Endodermal cell (in vitro differentiated cells): ENCODE results near the gene DDX39A. TPM values are rescaled to one million over a fixed set of nuclear protein-coding genes. Genes with fewer than 3 reads are reported as not detected.
"Not testable (repeated sequence)": the region's sequence is repeated elsewhere in the genome, so short reads cannot be mapped to it uniquely, and the experiment has no call there.

Experiments
- DNase-seq: peaks from one replicate; pipeline ENCODE4 v3.0.0-alpha.2; 2017
- H3K27ac ChIP-seq: 2 replicates; pipeline ENCODE4 v1.5.1; 2013; ENCODE audit warnings: mild to moderate bottlenecking, low read depth, low read length, moderate library complexity
- H3K27me3 ChIP-seq: 2 replicates; pipeline ENCODE4 v1.6.1; 2013; ENCODE audit warnings: mild to moderate bottlenecking, low read length, moderate library complexity; ENCODE audit not compliant: insufficient read depth, control insufficient read depth, poor library complexity, severe bottlenecking
- H3K36me3 ChIP-seq: 2 replicates; pipeline ENCODE4 v1.7.0; 2013; ENCODE audit warnings: mild to moderate bottlenecking, low read length, moderate library complexity; ENCODE audit not compliant: control insufficient read depth, insufficient read depth
- H3K4me1 ChIP-seq: one replicate; pipeline ENCODE4 v1.7.0; 2013; ENCODE audit warnings: low read length; ENCODE audit not compliant: control insufficient read depth, insufficient read depth
- H3K4me3 ChIP-seq: 2 replicates; pipeline ENCODE4 v1.5.1; 2013; ENCODE audit warnings: mild to moderate bottlenecking, low read length, moderate library complexity
- H3K9ac ChIP-seq: 2 replicates; pipeline ENCODE4 v1.6.1; 2013; ENCODE audit warnings: mild to moderate bottlenecking, low read length, moderate library complexity; ENCODE audit not compliant: poor library complexity, severe bottlenecking; ENCODE audit errors: extremely low read depth
- H3K9me3 ChIP-seq: 2 replicates; pipeline ENCODE4 v1.6.1; 2013; ENCODE audit warnings: mild to moderate bottlenecking, low read length, moderate library complexity; ENCODE audit not compliant: control insufficient read depth
- H3K27ac Mint-ChIP-seq: 2 replicates; pipeline ENCODE4 v1.8.0; 2020; ENCODE audit warnings: mixed read lengths
- H3K27me3 Mint-ChIP-seq: 2 replicates; pipeline ENCODE4 v1.8.0; 2021; ENCODE audit warnings: mild to moderate bottlenecking, mixed read lengths; ENCODE audit not compliant: insufficient read depth
- H3K36me3 Mint-ChIP-seq: 2 replicates; pipeline ENCODE4 v1.8.0; 2020; ENCODE audit warnings: low read depth, mixed read lengths
- H3K4me1 Mint-ChIP-seq: 2 replicates; pipeline ENCODE4 v1.8.0; 2020; ENCODE audit warnings: mixed read lengths
- H3K4me3 Mint-ChIP-seq: 2 replicates; pipeline ENCODE4 v1.8.0; 2020; ENCODE audit warnings: mild to moderate bottlenecking, moderate library complexity, mixed read lengths
- H3K9me3 Mint-ChIP-seq: 2 replicates; pipeline ENCODE4 v1.8.0; 2020; ENCODE audit warnings: mild to moderate bottlenecking, mixed read lengths
- WGBS, 2 experiments: methylation state at CpG; one replicate each; pipeline versions ENCODE4 v1.1.5 to v1.1.7; 2013; ENCODE audit warnings: missing lambda C conversion rate in 2 of 2, mixed read lengths in 1 of 2; ENCODE audit not compliant: insufficient coverage in 1 of 2, insufficient read length in 1 of 2; 5-methylcytosine and 5-hydroxymethylcytosine counted together
- total RNA-seq, 2 donors: library from RNA; stranded (reverse); fragmentation: NEBNext Ultra II Directional in 1 of 2; extraction: Animal tissue kit (Norgen Biotek cat#: 25700) in 1 of 2; gene quantifications; 2 replicates in 1 of 2; 3 replicates in 1 of 2; pipeline ENCODE4 v1.2.1, GENCODE V29; 2021
- TF ChIP-seq, protein P1 (sequence below): fragments of 200-600 bp; sonication (generic); conservative IDR thresholded peaks from 2 replicates; pipeline ENCODE4 v1.5.0; 2021; ENCODE audit warnings: antibody characterized with exemption, mild to moderate bottlenecking

The DDX39A gene
- total RNA-seq, 2 donors from 2014 or later, result 82.5 to 86.1 TPM

DNA sequence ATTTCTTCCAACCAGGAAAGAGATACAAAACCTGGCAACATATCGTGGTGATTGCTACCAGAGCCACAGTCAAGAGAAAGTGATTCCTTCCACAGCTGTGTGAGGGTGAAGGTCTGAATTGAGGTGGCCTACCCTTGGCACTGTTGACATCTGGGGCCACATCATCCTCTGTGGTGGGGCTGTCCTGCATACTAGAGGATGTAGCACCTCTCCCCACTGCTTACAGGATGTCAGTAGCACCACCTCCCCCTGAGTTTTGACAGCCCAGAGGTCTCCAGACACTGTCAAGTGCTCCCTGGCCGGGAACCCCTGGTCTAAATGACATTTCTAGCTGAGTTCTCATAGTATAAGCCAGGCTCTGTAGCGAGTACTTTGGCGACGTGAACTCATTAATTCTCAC lies 40.6 kb upstream of the DDX39A start:
- 87 to 88% methylated on average over 4 to 5 of the region's 5 CpGs for WGBS, 2 experiments
- no peak for DNase-seq

GRCh38 chr19:14452303-14452702 lies 33.2 kb upstream of the DDX39A start:
- H3K4me3 Mint-ChIP-seq, H3K9me3 ChIP-seq, H3K27me3 Mint-ChIP-seq, H3K27me3 ChIP-seq, H3K4me3 ChIP-seq, H3K4me1 ChIP-seq, H3K4me1 Mint-ChIP-seq, DNase-seq, H3K27ac Mint-ChIP-seq, H3K9ac ChIP-seq, H3K9me3 Mint-ChIP-seq, H3K27ac ChIP-seq: not testable (repeated sequence)
- peaks cover 62% of the 10 kb centered on the region for H3K36me3 Mint-ChIP-seq
- H3K36me3 ChIP-seq, result peaks cover 30% of the 10 kb centered on the region
- 95 to 98% methylated on average over 3 of the region's 3 CpGs for WGBS, 2 experiments

More for the DNA sequence above, 40.6 kb upstream of the DDX39A start:
- Histone ChIP-seq H3K9me3 (no peaks in the 10 kb centered on the region), H3K27me3 (no peaks in the 10 kb centered on the region), H3K27ac (no peak overlapping the region), H3K4me1 (no peaks in the 10 kb centered on the region), H3K9ac (no peak overlapping the region), H3K4me3 (no peak overlapping the region), H3K36me3 (peaks cover 32% of the 10 kb centered on the region)
- Mint-ChIP-seq H3K4me1 (no peaks in the 10 kb centered on the region), H3K9me3 (no peaks in the 10 kb centered on the region), H3K27ac (no peak overlapping the region), H3K36me3 (peaks cover 58% of the 10 kb centered on the region), H3K4me3 (no peak overlapping the region), H3K27me3 (no peaks in the 10 kb centered on the region)
- TF ChIP-seq, protein P1, sequence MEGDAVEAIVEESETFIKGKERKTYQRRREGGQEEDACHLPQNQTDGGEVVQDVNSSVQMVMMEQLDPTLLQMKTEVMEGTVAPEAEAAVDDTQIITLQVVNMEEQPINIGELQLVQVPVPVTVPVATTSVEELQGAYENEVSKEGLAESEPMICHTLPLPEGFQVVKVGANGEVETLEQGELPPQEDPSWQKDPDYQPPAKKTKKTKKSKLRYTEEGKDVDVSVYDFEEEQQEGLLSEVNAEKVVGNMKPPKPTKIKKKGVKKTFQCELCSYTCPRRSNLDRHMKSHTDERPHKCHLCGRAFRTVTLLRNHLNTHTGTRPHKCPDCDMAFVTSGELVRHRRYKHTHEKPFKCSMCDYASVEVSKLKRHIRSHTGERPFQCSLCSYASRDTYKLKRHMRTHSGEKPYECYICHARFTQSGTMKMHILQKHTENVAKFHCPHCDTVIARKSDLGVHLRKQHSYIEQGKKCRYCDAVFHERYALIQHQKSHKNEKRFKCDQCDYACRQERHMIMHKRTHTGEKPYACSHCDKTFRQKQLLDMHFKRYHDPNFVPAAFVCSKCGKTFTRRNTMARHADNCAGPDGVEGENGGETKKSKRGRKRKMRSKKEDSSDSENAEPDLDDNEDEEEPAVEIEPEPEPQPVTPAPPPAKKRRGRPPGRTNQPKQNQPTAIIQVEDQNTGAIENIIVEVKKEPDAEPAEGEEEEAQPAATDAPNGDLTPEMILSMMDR, result no peak

- Mint-ChIP-seq H3K27me3 (no peaks in the 10 kb centered on the region), H3K4me1 (no peaks in the 10 kb centered on the region), H3K27ac (no peak overlapping the region), H3K4me3 (no peak overlapping the region), H3K36me3 (peaks cover 74% of the 10 kb centered on the region), H3K9me3 (no peaks in the 10 kb centered on the region)
- H3K4me1 ChIP-seq, result no peaks in the 10 kb centered on the region
- no peaks in the 10 kb centered on the region for H3K9me3 ChIP-seq
- TF ChIP-seq, protein P1, result no peak
- H3K36me3 ChIP-seq, result peaks cover 39% of the 10 kb centered on the region
- no peak overlapping the region for H3K4me3 ChIP-seq
- no peak overlapping the region for H3K27ac ChIP-seq
- no peak for DNase-seq
- no peak overlapping the region for H3K9ac ChIP-seq
- 96 to 98% methylated on average over 12 to 19 of the region's 19 CpGs for WGBS, 2 experiments
- H3K27me3 ChIP-seq, result no peaks in the 10 kb centered on the region
Measured at GRCh38 chr19:14450876-14451275, 31.7 kb upstream of the DDX39A start.
